IPS-NIHi7 (cell line): ENCODE measurements around the gene CLIP3.

Source experiments
- DNase-seq: peaks from one replicate; pipeline ENCODE4 v3.0.0; 2012; ENCODE audit warnings: mixed read lengths; ENCODE audit errors: extremely low spot score

Gene CLIP3

GRCh38 chr19:35978271-35978670 is 54.4 kb downstream of the CLIP3 start:
- DNase-seq = no peak

GRCh38 chr19:35977446-35978222 is 55.0 kb downstream of the CLIP3 start:
- DNase-seq = peak; percentile 89

- peak; percentile 82 for DNase-seq
Observed at GRCh38 chr19:35975608-35976214, 57.0 kb downstream of the CLIP3 start.

GRCh38 chr19:35973487-35973886 is 59.2 kb downstream of the CLIP3 start:
- no peak for DNase-seq

GRCh38 chr19:35966771-35967170 is 65.9 kb downstream of the CLIP3 start:
- DNase-seq = no peak
